Measurements from ENCODE around the gene SLC8A3.

Gene SLC8A3

GRCh38 chr14:70033561-70033960 is 155.2 kb downstream of the SLC8A3 start:
- TF ChIP-seq POLR2A (IDR thresholded peaks at IDR 0.05; ENCODE audit: low read depth, low read length) (no peak), POLR2AphosphoS5 (IDR thresholded peaks at IDR 0.05; ENCODE audit: low read depth, low read length) (no peak), TAF1 (IDR thresholded peaks at IDR 0.05; ENCODE audit: borderline replicate concordance, low read depth, low read length) (no peak)
- FAIRE-seq (no peak), DNase-seq (ENCODE audit: insufficient read length) (no peak)

- DNase-seq (ENCODE audit: insufficient read length): no peak
- TF ChIP-seq POLR2AphosphoS5 (IDR thresholded peaks at IDR 0.05; ENCODE audit: low read depth, low read length): no peak
- TF ChIP-seq TAF1 (IDR thresholded peaks at IDR 0.05; ENCODE audit: borderline replicate concordance, low read depth, low read length): no peak
- FAIRE-seq: no peak
These were observed 155.6 kb downstream of the SLC8A3 start for GRCh38 chr14:70033116-70033515.

GRCh38 chr14:70032447-70032846 is 156.3 kb downstream of the SLC8A3 start:
- TF ChIP-seq POLR2AphosphoS5 (IDR thresholded peaks at IDR 0.05; ENCODE audit: low read depth, low read length): no peak
- no peak for TF ChIP-seq POLR2A (IDR thresholded peaks at IDR 0.05; ENCODE audit: low read depth, low read length)
- TF ChIP-seq TAF1 (IDR thresholded peaks at IDR 0.05; ENCODE audit: borderline replicate concordance, low read depth, low read length): no peak
- no peak for DNase-seq (ENCODE audit: insufficient read length)
- no peak for FAIRE-seq

GRCh38 chr14:70032016-70032415 is 156.7 kb downstream of the SLC8A3 start:
- FAIRE-seq (no peak), DNase-seq (ENCODE audit: insufficient read length) (no peak)
- TF ChIP-seq POLR2A (IDR thresholded peaks at IDR 0.05; ENCODE audit: low read depth, low read length) (no peak), POLR2AphosphoS5 (IDR thresholded peaks at IDR 0.05; ENCODE audit: low read depth, low read length) (no peak), TAF1 (IDR thresholded peaks at IDR 0.05; ENCODE audit: borderline replicate concordance, low read depth, low read length) (no peak)

GRCh38 chr14:70029296-70030132 is 159.2 kb downstream of the SLC8A3 start:
- TF ChIP-seq POLR2AphosphoS5 (IDR thresholded peaks at IDR 0.05; ENCODE audit: low read depth, low read length) (no peak), TAF1 (IDR thresholded peaks at IDR 0.05; ENCODE audit: borderline replicate concordance, low read depth, low read length) (no peak), POLR2A (IDR thresholded peaks at IDR 0.05; ENCODE audit: low read depth, low read length) (no peak)
- FAIRE-seq (no peak), DNase-seq (ENCODE audit: insufficient read length) (no peak)

DNA sequence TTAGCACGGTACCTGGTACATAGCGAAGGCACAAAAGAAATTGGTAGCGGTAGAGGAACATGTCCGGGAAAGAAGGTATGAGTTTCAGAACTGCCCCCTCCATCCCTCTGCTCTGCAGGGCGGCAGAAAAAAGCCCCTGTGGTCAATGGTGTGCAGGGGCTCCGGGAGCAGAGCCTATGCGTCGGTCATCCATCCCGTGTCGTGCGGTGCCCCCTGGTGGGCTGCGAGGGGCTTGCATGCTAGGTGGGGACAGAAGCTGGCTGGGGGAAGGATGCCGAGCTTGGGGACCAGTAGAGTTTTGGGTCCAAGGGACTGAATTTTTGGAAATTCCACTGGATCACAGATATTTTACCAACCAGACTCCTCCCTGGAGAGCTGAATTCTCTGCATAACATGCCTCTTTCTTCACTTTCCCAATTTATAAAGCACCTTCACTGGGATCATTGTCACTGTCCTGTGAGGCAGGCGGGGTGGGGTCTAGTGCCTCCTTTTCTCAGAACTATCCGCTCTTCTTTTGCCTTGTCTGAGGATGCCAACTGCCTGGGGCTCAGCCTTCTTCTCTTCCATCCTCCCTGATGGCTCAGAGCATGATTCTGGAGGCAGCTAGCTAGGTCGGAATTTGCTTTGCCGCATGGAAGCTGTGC is 160.8 kb downstream of the SLC8A3 start:
- no peak for TF ChIP-seq POLR2AphosphoS5 (IDR thresholded peaks at IDR 0.05; ENCODE audit: low read depth, low read length)
- TF ChIP-seq POLR2A (IDR thresholded peaks at IDR 0.05; ENCODE audit: low read depth, low read length): no peak
- TF ChIP-seq TAF1 (IDR thresholded peaks at IDR 0.05; ENCODE audit: borderline replicate concordance, low read depth, low read length): no peak
- FAIRE-seq: peak; percentile 97
- DNase-seq (ENCODE audit: insufficient read length): peak; percentile 78

- DNase-seq (ENCODE audit: insufficient read length): no peak
These were observed 164.9 kb downstream of the SLC8A3 start for GRCh38 chr14:70023871-70024270.

DNA sequence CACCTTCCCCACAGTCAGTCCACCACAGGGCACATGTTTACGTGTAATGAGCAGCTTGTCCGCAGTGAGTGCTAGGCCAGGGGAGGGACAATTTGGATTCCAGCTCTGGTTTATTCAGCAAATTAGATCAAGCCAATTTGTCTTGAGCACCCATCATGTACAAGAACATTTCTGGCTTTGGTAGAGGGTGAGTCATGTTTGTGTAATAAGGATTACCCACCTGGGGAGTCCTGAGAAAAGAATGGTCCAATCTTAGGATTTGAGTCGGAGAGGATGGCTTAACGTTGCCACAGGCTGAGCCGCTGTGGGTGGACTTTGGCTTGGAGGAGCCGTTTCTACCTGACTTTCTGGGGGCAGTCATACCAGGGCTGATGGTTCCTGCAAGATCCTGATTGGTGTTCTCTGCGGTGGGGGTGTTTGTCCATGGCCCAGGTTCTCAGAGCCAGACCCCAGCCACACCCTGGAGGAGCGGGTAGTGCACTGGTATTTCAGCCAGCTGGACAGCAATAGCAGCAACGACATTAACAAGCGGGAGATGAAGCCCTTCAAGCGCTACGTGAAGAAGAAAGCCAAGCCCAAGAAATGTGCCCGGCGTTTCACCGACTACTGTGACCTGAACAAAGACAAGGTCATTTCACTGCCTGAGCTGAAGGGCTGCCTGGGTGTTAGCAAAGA is 165.8 kb downstream of the SLC8A3 start:
- FAIRE-seq (no peak), DNase-seq (ENCODE audit: insufficient read length) (no peak)
- TF ChIP-seq TAF1 (IDR thresholded peaks at IDR 0.05; ENCODE audit: borderline replicate concordance, low read depth, low read length) (no peak), POLR2A (IDR thresholded peaks at IDR 0.05; ENCODE audit: low read depth, low read length) (no peak), POLR2AphosphoS5 (IDR thresholded peaks at IDR 0.05; ENCODE audit: low read depth, low read length) (no peak)

More at GRCh38 chr14:70023871-70024270, 164.9 kb downstream of the SLC8A3 start:
- FAIRE-seq: no peak
- TF ChIP-seq POLR2AphosphoS5 (IDR thresholded peaks at IDR 0.05; ENCODE audit: low read depth, low read length): no peak
- TF ChIP-seq POLR2A (IDR thresholded peaks at IDR 0.05; ENCODE audit: low read depth, low read length): no peak
- TF ChIP-seq TAF1 (IDR thresholded peaks at IDR 0.05; ENCODE audit: borderline replicate concordance, low read depth, low read length): no peak

- TF ChIP-seq TAF1 (IDR thresholded peaks at IDR 0.05; ENCODE audit: borderline replicate concordance, low read depth, low read length) (no peak), POLR2AphosphoS5 (IDR thresholded peaks at IDR 0.05; ENCODE audit: low read depth, low read length) (no peak), POLR2A (IDR thresholded peaks at IDR 0.05; ENCODE audit: low read depth, low read length) (no peak)
- FAIRE-seq: no peak
- DNase-seq (ENCODE audit: insufficient read length): no peak
These were observed 167.1 kb downstream of the SLC8A3 start for GRCh38 chr14:70021548-70022220.

DNA sequence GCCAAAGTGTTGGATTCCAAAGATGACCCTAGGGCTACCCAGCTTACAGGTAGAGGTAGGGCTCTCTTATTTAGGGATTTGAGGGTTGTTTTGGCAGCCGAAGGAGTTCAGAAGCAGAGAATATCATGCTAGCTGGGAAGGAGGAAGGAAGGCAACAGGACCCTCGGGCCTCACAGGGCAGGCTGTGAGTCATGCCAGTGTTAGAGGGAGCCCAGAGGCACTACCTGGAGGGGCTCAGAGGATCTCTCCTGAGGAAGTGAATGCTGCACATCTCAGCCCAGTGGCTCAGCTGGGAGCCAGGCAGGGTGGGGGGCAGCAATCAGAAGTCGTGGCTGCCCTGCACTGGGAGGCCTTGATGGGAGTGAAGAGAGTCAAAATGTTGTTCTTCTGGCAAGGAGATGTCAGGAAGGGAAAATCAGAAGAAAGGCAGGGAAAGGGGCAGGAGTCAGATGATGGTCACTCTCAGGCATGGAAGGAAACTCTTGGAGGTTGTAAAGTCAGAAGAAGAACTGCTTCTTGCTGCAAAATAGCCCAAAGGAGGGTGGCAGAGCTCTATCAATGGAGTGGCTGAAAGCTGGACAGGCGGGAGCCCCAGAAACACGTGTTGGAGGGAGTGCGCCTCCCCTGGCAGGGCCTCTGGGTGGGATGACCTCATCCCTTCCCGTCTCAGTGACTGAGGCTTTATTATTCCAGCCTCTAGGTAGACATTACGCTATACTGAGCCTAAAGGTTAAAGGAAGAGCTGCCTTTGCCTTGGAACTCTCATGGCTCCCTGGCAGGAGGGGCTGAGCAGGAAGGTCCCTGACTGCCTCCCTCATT is 168.2 kb downstream of the SLC8A3 start:
- DNase-seq (ENCODE audit: insufficient read length): no peak

More for the DNA sequence above, 168.2 kb downstream of the SLC8A3 start:
- no peak for FAIRE-seq
- TF ChIP-seq TAF1 (IDR thresholded peaks at IDR 0.05; ENCODE audit: borderline replicate concordance, low read depth, low read length): no peak
- TF ChIP-seq POLR2A (IDR thresholded peaks at IDR 0.05; ENCODE audit: low read depth, low read length): no peak
- no peak for TF ChIP-seq POLR2AphosphoS5 (IDR thresholded peaks at IDR 0.05; ENCODE audit: low read depth, low read length)

All from GM12892 (cell line).